Ectodermal cell (in vitro differentiated cells): ENCODE measurements around the gene CCND1.
"Not testable (repeated sequence)": the region's sequence is repeated elsewhere in the genome, so short reads cannot be mapped to it uniquely, and the experiment has no call there.

Source experiments
- H3K27ac ChIP-seq: 2 replicates; pipeline ENCODE4 v1.7.0; 2013; ENCODE audit warnings: mild to moderate bottlenecking, low read depth, low read length; ENCODE audit not compliant: insufficient read depth, poor library complexity, severe bottlenecking
- H3K27me3 ChIP-seq: 2 replicates; pipeline ENCODE4 v1.7.0; 2013; ENCODE audit warnings: mild to moderate bottlenecking, low read length; ENCODE audit not compliant: insufficient read depth, control insufficient read depth, poor library complexity, severe bottlenecking
- H3K36me3 ChIP-seq: one replicate; pipeline ENCODE4 v1.7.0; 2013; ENCODE audit warnings: low read length; ENCODE audit not compliant: control insufficient read depth, insufficient read depth
- H3K4me1 ChIP-seq: one replicate; pipeline ENCODE4 v1.7.0; 2013; ENCODE audit warnings: low read length; ENCODE audit not compliant: control insufficient read depth, insufficient read depth
- H3K4me3 ChIP-seq: 2 replicates; pipeline ENCODE4 v1.7.0; 2013; ENCODE audit warnings: low read depth, low read length, control low read depth; ENCODE audit not compliant: insufficient read depth
- H3K9me3 ChIP-seq: 2 replicates; pipeline ENCODE4 v1.7.0; 2013; ENCODE audit warnings: mild to moderate bottlenecking, low read length, moderate library complexity; ENCODE audit not compliant: control insufficient read depth
- WGBS, 2 experiments: methylation state at CpG; one replicate each; pipeline ENCODE4 v1.1.7; 2013; ENCODE audit warnings: missing lambda C conversion rate in 2 of 2; 5-methylcytosine and 5-hydroxymethylcytosine counted together

CCND1 gene

GRCh38 chr11:69691463-69691862 lies 50.5 kb downstream of the CCND1 start:
- Histone ChIP-seq H3K9me3 (no peaks in the 10 kb centered on the region), H3K27ac (no peak overlapping the region), H3K27me3 (no peaks in the 10 kb centered on the region), H3K4me1 (no peaks in the 10 kb centered on the region), H3K36me3 (no peaks in the 10 kb centered on the region), H3K4me3 (no peak overlapping the region)
- WGBS, 2 experiments: 91 to 94% methylated on average over 2 of the region's 2 CpGs

- Histone ChIP-seq H3K36me3 (no peaks in the 10 kb centered on the region), H3K27ac (no peak overlapping the region), H3K27me3 (no peaks in the 10 kb centered on the region), H3K4me1 (peaks cover 9% of the 10 kb centered on the region), H3K9me3 (no peaks in the 10 kb centered on the region), H3K4me3 (no peak overlapping the region)
These were observed 51.5 kb downstream of the CCND1 start for GRCh38 chr11:69692422-69692821.

GRCh38 chr11:69694781-69695180 lies 53.8 kb downstream of the CCND1 start:
- Histone ChIP-seq H3K4me3 (no peak overlapping the region), H3K4me1 (peaks cover 13% of the 10 kb centered on the region), H3K27me3 (no peaks in the 10 kb centered on the region), H3K9me3 (no peaks in the 10 kb centered on the region), H3K27ac (no peak overlapping the region), H3K36me3 (no peaks in the 10 kb centered on the region)
- WGBS, 2 experiments: 86% methylated on average over 10 of the region's 10 CpGs

GRCh38 chr11:69695581-69695980 lies 54.6 kb downstream of the CCND1 start:
- no peaks in the 10 kb centered on the region for H3K9me3 ChIP-seq
- H3K4me1 ChIP-seq: peaks cover 13% of the 10 kb centered on the region
- H3K4me3 ChIP-seq: no peak overlapping the region
- 88 to 90% methylated on average over 6 to 7 of the region's 7 CpGs for WGBS, 2 experiments
- peaks cover 4% of the 10 kb centered on the region for H3K27me3 ChIP-seq
- no peaks in the 10 kb centered on the region for H3K36me3 ChIP-seq
- no peak overlapping the region for H3K27ac ChIP-seq

GRCh38 chr11:69695995-69696394 lies 55.0 kb downstream of the CCND1 start:
- H3K27ac ChIP-seq, H3K4me3 ChIP-seq, H3K9me3 ChIP-seq, H3K27me3 ChIP-seq, H3K36me3 ChIP-seq: not testable (repeated sequence)
- H3K4me1 ChIP-seq: peaks cover 17% of the 10 kb centered on the region
- WGBS, 2 experiments: 92 to 93% methylated on average over 5 of the region's 6 CpGs

- H3K4me1 ChIP-seq: peaks cover 20% of the 10 kb centered on the region
- H3K27me3 ChIP-seq: peaks cover 18% of the 10 kb centered on the region
- WGBS, 2 experiments: 79 to 81% methylated on average over 15 of the region's 15 CpGs
- H3K9me3 ChIP-seq: no peaks in the 10 kb centered on the region
- H3K36me3 ChIP-seq: no peaks in the 10 kb centered on the region
- H3K4me3 ChIP-seq: no peak overlapping the region
- H3K27ac ChIP-seq: no peak overlapping the region
These were observed 56.0 kb downstream of the CCND1 start for GRCh38 chr11:69696749-69697468.

GRCh38 chr11:69697469-69697843 lies 56.5 kb downstream of the CCND1 start:
- Histone ChIP-seq H3K27ac (no peak overlapping the region), H3K4me1 (peaks cover 25% of the 10 kb centered on the region), H3K27me3 (peaks cover 23% of the 10 kb centered on the region), H3K36me3 (no peaks in the 10 kb centered on the region), H3K4me3 (no peak overlapping the region), H3K9me3 (no peaks in the 10 kb centered on the region)
- WGBS, 2 experiments: 88 to 91% methylated on average over 8 of the region's 8 CpGs

GRCh38 chr11:69697861-69698260 lies 56.9 kb downstream of the CCND1 start:
- Histone ChIP-seq H3K27ac (no peak overlapping the region), H3K36me3 (no peaks in the 10 kb centered on the region), H3K4me3 (no peak overlapping the region), H3K4me1 (peaks cover 25% of the 10 kb centered on the region), H3K9me3 (no peaks in the 10 kb centered on the region), H3K27me3 (peaks cover 27% of the 10 kb centered on the region)
- 88 to 93% methylated on average over 9 to 10 of the region's 10 CpGs for WGBS, 2 experiments

GRCh38 chr11:69698362-69698761 lies 57.4 kb downstream of the CCND1 start:
- Histone ChIP-seq H3K4me3 (no peak overlapping the region), H3K27me3 (peaks cover 32% of the 10 kb centered on the region), H3K9me3 (no peaks in the 10 kb centered on the region), H3K4me1 (peaks cover 25% of the 10 kb centered on the region), H3K27ac (no peak overlapping the region), H3K36me3 (no peaks in the 10 kb centered on the region)
- 96 to 98% methylated on average over 2 of the region's 2 CpGs for WGBS, 2 experiments

- Histone ChIP-seq H3K27me3 (peaks cover 41% of the 10 kb centered on the region), H3K27ac (no peak overlapping the region), H3K36me3 (no peaks in the 10 kb centered on the region), H3K9me3 (no peaks in the 10 kb centered on the region), H3K4me1 (peaks cover 25% of the 10 kb centered on the region), H3K4me3 (no peak overlapping the region)
- WGBS, 2 experiments: 92 to 95% methylated on average over 13 of the region's 13 CpGs
These were observed 58.3 kb downstream of the CCND1 start for GRCh38 chr11:69699213-69699612.
